ENCODE measurements around the gene TPSG1.
"Not testable (repeated sequence)": the region's sequence is repeated elsewhere in the genome, so short reads cannot be mapped to it uniquely, and the experiment has no call there.

The TPSG1 gene

DNA sequence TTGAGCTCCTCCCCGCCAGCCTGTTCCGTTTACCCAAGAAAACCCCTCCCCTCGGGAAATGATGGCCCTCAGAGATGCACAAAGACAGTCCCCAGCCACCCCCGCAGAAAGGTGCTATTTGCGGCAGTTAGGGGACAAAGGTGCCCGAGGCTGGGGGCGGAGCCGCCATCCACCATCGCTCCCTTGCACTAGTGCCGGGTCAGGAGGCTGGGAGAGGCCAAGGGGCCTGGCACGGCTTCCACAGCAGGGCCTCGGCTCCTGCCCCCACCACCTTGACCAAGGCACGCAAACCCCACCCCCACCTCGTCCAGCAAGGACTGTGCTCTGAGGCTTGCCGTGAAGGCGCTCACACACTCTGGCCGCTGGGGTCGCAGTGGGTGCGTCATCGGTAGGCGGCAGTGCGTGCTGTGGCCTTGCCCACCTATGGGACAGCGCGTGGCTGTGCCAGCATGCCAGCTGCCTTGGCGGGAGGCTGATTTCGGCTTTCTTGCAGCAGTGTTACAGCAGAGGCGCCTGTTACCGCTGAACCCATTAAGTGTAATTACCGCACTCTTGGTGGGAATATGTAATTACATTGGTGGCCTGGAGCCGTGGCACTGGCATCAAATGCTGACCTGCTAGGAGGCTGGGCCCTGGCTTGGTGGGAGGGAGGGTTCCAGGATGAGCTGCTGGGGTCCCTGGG lies 31.8 kb downstream of the TPSG1 start:
- peak; percentile 46 to 72 for DNase-seq

GRCh38 chr16:1192384-1193073 lies 32.5 kb downstream of the TPSG1 start:
- no peak for DNase-seq

DNA sequence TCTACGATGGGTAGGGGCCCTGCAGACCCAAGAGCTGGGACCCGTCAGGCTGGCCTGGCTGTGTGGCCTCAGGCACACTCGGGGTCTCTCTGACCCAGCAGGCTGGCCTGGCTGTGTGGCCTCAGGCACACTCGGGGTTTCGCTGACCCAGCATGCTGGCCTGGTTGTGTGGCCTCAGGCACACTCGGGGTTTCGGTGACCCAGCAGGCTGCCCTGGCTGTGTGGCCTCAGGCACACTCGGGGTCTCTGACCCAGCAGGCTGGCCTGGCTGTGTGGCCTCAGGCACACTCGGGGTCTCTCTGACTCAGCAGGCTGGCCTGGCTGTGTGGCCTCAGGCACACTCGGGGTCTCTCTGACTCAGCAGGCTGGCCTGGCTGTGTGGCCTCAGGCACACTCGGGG lies 34.3 kb downstream of the TPSG1 start:
- DNase-seq: not testable (repeated sequence)

DNA sequence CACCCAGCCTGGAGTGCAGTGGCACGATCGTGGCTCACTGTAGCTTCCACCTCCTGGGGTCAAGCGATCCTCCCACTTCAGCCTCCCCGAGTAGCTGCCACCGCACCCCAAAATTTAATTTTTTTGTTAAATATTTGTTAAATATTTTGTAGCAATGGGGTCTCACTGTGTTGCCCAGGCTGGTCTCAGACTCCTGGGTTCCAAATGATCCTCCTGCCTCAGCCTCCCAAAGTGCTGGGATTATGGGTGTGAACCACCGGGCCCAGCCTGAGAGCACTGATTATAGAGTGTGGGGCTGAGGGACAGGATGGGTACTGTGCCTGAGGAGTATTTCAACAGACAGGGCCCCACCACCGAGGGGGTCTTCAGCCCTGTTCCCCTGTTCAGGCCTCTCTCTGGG lies 35.6 kb downstream of the TPSG1 start:
- no peak for DNase-seq

GRCh38 chr16:1188432-1189189 lies 36.5 kb downstream of the TPSG1 start:
- no peak for DNase-seq

DNA sequence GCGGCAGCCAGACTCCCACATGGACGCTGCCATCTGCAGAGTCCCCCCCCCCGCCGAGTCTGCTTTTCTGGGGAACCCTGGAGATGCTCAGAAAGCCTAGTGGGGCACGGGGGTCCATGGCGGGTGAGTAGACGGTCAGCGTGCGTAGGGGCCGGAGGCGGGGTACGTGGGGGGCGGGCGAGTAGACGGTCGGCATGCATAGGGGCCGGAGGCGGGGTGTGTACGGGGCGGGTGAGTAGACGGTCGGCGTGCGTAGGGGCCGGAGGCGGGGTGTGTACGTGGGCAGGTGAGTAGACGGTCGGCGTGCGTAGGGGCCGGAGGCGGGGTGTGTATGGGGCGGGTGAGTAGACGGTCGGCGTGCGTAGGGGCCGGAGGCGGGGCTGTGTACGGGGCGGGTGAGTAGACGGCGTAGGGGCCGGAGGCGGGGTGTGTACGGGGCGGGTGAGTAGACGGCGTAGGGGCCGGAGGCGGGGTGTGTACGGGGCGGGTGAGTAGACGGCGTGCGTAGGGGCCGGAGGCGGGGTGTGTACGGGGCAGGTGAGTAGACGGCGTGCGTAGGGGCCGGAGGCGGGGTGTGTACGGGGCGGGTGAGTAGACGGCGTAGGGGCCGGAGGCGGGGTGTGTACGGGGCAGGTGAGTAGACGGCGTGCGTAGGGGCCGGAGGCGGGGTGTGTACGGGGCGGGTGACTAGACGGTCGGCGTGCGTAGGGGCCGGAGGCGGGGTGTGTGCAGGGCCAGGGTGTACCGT lies 39.4 kb downstream of the TPSG1 start:
- DNase-seq: not testable (repeated sequence)

GRCh38 chr16:1184980-1185379 lies 40.1 kb downstream of the TPSG1 start:
- DNase-seq: no peak

GRCh38 chr16:1184156-1184868 lies 40.8 kb downstream of the TPSG1 start:
- DNase-seq: peak; percentile 61 to 75

- peak; percentile 82 to 85 for DNase-seq
Observed at GRCh38 chr16:1182950-1183907, 41.8 kb downstream of the TPSG1 start.

- DNase-seq: no peak
Observed at GRCh38 chr16:1182316-1182671, 42.8 kb downstream of the TPSG1 start.

- no peak for DNase-seq
Observed at GRCh38 chr16:1181404-1182315, 43.4 kb downstream of the TPSG1 start.

- DNase-seq: no peak
Observed at GRCh38 chr16:1180549-1181403, 44.3 kb downstream of the TPSG1 start.

- DNase-seq: no peak
Observed at GRCh38 chr16:1178295-1178910, 46.7 kb downstream of the TPSG1 start.

DNA sequence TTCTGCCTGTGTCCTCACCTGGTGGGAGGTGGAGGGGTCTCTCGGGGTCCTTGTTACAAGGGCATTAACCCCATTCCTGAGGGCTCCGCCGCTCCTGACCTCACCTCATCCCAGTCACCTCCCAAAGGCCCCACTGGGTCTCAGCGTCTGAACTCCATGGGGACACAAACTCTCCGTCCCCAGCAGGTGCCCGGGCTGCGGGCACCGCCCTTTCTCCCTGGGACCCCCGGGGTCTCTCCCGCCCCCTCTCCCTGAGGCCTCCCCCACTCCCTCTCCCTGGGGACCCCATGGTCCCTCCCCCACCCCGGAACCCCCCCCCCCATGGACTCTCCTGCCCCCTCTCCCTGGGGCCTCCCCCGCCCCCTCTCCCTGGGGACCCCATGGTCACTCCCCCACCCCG lies 47.3 kb downstream of the TPSG1 start:
- DNase-seq: no peak

GRCh38 chr16:1177053-1177452 lies 48.0 kb downstream of the TPSG1 start:
- no peak for DNase-seq

DNA sequence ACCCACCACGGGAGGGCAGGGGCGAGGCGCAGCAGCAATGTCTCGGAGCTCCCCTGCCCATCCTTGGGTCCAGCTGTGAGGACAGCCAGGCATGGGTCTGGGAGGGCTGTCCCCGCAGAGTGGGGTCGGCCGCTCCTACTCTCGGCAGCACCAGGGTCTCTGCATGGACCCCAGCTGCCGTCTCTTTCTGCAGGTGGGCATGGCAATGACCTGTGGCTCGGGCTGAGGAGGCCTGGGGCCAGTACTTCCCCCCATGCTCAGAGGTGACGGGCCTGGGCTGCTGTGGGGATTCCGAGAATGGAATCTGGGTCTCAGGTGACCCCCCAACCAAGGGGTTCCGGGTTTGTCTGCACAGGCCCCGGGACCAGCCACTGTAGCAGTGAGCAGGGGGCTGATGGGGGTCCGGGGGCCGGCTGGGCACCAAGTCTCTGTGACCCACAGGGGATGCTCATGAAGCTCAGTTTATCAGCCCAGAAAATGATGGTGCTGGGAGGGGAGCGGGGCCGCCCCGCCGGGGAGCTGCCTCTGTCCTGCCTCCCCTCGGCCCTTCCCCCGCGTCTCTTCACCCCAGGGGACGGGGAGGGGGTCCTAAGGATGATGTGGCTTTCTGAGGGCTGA lies 48.7 kb downstream of the TPSG1 start:
- DNase-seq: no peak

DNA sequence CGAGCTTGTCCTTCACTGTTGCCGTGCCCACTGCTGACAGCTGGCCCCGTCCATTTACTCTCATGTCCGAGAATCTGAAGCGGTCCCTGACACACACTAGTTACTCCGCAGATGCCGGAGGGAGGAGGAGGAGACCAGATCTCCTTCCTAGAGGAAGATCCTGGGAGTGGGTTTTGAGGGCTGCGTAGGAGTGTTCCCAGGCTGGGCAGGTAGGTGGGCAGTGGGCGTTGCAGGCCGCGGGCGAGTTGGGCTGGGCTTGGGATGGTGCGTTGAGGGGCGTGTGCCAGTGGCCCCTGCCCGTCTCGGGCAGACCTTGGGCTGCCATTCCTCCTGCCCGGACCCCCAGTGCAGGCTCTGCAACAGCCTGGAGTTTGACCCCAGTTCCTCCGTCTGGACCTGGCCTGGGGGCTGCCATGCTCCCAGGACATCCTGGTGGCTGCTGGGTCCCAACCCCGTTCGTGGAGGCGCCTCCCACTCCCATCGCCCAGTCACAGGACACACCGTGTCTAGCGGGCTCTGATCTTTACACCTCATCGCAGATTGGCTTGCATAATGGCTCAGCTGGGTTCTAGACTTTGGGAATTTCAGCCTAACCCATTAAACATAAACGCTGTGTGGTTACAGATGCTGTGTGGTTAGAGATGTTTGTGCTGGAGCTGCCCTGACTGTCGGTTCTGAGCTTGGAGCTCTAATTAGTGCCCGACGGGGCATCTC lies 49.3 kb downstream of the TPSG1 start:
- DNase-seq: no peak

Measured in NCI-H524 (cell line).